Coronary artery (tissue), 2 donors: ENCODE data around the gene CACNA1C.

Experiments
- DNase-seq: peaks from one replicate; pipeline ENCODE4 v3.0.0-alpha.2; 2017; ENCODE audit warnings: low spot score
- H3K27ac ChIP-seq, 2 donors: fragments of 200-600 bp; sonication (generic); one replicate each; pipeline ENCODE4 v1.5.1; 2016 to 2019
- H3K4me3 ChIP-seq: fragments of 200-600 bp; sonication (generic); 2 replicates; pipeline ENCODE4 v1.5.1; 2016; ENCODE audit warnings: mild to moderate bottlenecking, moderate library complexity
- TF ChIP-seq, protein P1 (sequence below): fragments of 200-600 bp; sonication (generic); IDR thresholded peaks from one replicate; pipeline ENCODE4 v1.5.1; 2019; ENCODE audit warnings: antibody characterized with exemption

CACNA1C gene

DNA sequence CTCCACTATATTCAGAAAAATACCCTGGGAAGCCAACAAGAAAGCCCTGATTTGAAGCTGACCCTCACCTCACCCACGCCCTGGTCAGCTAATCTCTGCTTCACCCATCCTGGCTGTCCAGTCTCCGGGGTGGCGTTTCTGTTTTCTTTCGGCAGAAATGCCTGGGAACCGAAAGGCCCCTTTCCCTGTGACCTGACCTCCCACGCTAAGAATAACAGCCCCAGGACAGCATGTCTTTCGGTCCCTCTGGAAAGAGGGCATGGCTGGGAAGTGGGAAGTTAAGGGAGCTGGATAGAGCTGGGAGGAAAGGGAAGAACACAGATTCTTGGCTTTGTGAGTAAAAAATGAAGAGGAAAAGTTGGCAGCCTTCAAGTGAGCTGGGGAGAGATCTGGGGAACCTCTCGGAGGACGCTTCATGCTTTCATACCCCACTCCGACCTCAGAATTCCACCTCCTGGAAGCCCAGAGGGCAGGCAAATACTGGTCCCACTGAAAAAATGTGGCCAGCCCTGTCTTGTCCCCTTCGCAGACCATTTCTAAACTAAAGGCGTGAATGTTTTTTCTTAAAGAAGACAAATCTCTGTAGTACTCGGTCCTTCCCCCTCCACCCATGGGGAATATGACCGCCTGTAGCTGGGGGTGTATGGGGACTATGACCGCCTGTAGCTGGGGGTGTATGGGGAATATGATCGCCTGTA, 579.0 kb downstream of the CACNA1C start:
- no peak for DNase-seq
- Histone ChIP-seq H3K4me3 (no peak overlapping the region), H3K27ac (peak overlapping the region; percentile 44 to 79)
- TF ChIP-seq, protein P1, sequence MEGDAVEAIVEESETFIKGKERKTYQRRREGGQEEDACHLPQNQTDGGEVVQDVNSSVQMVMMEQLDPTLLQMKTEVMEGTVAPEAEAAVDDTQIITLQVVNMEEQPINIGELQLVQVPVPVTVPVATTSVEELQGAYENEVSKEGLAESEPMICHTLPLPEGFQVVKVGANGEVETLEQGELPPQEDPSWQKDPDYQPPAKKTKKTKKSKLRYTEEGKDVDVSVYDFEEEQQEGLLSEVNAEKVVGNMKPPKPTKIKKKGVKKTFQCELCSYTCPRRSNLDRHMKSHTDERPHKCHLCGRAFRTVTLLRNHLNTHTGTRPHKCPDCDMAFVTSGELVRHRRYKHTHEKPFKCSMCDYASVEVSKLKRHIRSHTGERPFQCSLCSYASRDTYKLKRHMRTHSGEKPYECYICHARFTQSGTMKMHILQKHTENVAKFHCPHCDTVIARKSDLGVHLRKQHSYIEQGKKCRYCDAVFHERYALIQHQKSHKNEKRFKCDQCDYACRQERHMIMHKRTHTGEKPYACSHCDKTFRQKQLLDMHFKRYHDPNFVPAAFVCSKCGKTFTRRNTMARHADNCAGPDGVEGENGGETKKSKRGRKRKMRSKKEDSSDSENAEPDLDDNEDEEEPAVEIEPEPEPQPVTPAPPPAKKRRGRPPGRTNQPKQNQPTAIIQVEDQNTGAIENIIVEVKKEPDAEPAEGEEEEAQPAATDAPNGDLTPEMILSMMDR: no peak

DNA sequence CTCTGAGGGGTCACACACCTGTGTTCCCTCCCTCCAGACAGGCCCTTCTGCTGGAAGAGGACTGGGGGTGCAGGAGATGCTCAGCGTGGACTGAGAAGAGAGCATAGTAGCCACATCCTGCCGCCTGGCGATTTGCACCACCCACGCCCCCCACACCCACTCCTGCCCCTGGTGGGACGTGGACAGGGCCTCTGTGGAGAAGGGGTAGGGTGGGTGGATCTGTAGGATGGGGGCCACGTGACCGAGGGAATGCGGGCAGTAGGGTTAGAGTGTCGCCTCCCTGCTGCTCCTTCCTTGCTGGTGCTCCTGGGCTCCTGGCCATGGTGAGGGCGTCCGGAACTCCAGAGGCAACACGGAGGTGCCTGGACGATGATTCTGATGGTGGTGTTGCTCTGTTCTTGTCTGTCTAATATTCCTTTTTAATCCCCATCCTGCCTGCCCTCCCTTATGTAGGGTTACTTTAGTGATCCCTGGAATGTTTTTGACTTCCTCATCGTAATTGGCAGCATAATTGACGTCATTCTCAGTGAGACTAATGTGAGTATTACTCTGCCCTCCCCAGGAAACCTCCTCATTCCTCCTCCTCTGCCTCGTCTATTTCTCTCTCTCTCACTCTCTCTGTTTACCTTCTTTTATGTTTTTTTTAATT, 580.5 kb downstream of the CACNA1C start:
- no peak for DNase-seq
- Histone ChIP-seq H3K27ac (peak overlapping the region in 1 of 2 donors; percentile 51), H3K4me3 (no peak overlapping the region)
- TF ChIP-seq, protein P1: no peak

DNA sequence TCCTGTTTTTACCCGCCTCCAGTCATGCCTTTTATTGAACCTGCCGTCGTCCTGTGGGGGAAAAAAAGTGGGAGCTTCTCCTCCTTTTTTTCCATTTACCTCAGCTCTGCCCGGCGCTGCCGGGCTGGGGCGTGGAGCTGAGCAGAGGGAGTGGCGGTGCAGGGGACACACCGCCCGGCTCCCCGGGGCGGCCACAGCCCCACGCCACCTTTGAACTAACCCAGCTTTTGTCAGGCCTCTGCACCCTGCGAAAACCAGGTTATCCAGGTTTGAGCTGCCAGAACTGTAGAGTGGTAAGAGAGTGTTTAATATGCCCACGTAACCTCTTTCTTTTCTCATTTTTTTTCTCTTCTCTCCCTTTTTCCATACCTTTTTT, 581.0 kb downstream of the CACNA1C start:
- DNase-seq: no peak
- Histone ChIP-seq H3K4me3 (no peak overlapping the region), H3K27ac (no peak overlapping the region)
- TF ChIP-seq, protein P1: no peak

DNA sequence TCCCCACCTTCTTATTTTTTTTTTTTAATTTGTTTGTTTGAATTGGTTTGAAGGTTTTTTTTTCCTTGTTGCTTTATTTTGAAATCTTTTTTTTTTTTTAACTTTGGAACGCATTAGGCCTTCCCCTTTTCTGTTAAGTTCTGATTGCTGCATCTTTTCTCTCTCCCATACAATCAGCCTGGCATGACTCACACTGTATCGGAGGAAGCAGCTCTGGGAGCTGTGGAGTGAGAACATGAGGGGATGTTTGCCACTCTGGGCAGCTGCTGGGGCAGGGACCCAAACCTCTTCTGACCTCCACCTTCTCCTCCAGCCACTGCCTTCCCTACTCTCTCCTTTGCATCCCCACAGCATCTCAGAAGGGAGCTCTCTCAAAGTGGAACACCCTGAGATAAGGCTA, 581.7 kb downstream of the CACNA1C start:
- DNase-seq: no peak
- no peak overlapping the region for H3K4me3 ChIP-seq
- H3K27ac ChIP-seq: peak overlapping the region in 1 of 2 donors; percentile 6
- TF ChIP-seq, protein P1: no peak

DNA sequence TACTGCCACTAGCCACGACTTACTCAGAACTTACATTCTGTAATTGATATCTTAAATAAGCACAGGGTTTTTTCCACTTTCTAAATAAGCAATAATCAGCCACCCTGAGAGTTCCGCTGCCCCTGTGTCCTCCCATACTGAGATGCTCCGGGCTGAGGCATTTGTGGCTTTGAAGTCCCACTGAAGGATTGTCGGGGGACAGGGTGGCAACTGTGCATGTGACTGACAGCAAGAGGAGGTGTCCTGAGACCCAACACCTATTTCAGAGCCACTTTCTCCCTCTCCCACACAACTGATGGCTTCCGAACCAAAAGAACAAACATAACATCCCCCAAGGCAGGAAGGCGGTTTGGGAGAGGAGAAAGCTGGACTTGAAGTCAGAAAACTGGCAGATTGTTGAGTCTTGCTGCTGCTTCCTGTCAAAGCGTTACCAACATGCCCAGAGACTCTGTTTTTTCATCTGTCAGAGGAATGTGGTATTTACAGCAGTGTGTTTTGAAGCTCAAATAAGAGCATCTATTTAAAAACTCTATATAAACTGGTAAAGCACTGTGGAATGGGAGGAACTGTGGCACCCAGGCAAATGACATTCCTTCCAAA, 584.1 kb downstream of the CACNA1C start:
- TF ChIP-seq, protein P1: no peak
- peak overlapping the region; percentile 53 to 82 for H3K27ac ChIP-seq
- no peak for DNase-seq
- H3K4me3 ChIP-seq: no peak overlapping the region

DNA sequence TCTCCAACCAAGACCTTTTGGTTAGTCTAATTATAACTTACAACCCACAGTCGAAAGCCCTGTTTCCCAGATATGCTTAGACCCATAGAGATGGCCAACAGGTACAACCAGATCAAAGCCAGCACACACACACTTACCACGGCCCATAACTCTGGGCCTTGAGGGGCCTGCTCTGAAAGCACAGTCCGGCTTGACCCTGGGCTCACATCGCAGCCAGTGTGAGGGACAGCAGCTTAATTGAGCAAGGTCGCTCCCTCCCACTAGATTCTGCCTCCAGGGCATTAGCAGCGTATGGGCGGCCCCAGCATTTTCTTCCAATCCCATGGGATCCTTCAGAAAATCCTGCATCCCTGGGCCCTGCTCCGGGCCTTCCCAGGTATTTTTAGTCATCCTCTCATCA, 584.6 kb downstream of the CACNA1C start:
- Histone ChIP-seq H3K4me3 (no peak overlapping the region), H3K27ac (peak overlapping the region; percentile 53 to 82)
- no peak for DNase-seq
- TF ChIP-seq, protein P1: no peak
